Thyroid gland (tissue), 4 donors: ENCODE results near the gene SH3RF3. TPM values are rescaled to one million over a fixed set of nuclear protein-coding genes. Genes with fewer than 3 reads are reported as not detected.
A peak's percentile ranks its signal among the peaks of the same experiment; 100 is the strongest.

Experiments used
- DNase-seq, 2 donors: peaks; one replicate each; pipeline ENCODE4 v3.0.0-alpha.2; 2019
- H3K27ac ChIP-seq, 3 donors: fragments of 200-600 bp; sonication (generic); 1 replicate in 2 of 3; 2 replicates in 1 of 3; pipeline ENCODE4 v1.5.1; 2016 to 2019; ENCODE audit warnings: mild to moderate bottlenecking in 1 of 3, moderate library complexity in 1 of 3
- H3K27me3 ChIP-seq: fragments of 200-600 bp; sonication (generic); one replicate; pipeline ENCODE4 v1.5.1; 2019
- H3K36me3 ChIP-seq, 2 donors: fragments of 200-600 bp; sonication (generic); one replicate each; pipeline ENCODE4 v1.5.1; 2016 to 2019
- H3K4me1 ChIP-seq, 2 donors: fragments of 200-600 bp; sonication (generic); one replicate each; pipeline ENCODE4 v1.5.1; 2017 to 2019
- H3K4me3 ChIP-seq, 3 donors: fragments of 200-600 bp; sonication (generic); replicated peaks in 1 of 3; 1 replicate in 2 of 3; 2 replicates in 1 of 3; pipeline ENCODE4 v1.5.1; 2016; ENCODE audit warnings: mild to moderate bottlenecking in 1 of 3
- H3K9me3 ChIP-seq: fragments of 200-600 bp; sonication (generic); one replicate; pipeline ENCODE4 v1.5.1; 2017
- POLR2A ChIP-seq, 2 donors: fragments of 450-650 bp; IDR thresholded peaks; one replicate each; pipeline ENCODE4 v1.6.1; 2017; ENCODE audit warnings: antibody characterized with exemption in 2 of 2, mild to moderate bottlenecking in 2 of 2, moderate library complexity in 1 of 2
- WGBS, 2 donors: methylation state at CpG; one replicate each; pipeline ENCODE4 v1.1.5; 2017; 5-methylcytosine and 5-hydroxymethylcytosine counted together
- intact Hi-C: fragments of 100-400 bp; cut with DNase I; formaldehyde crosslinking; loops from one replicate; pipeline ENCODE4 v1.15.1; 2023
- total RNA-seq, 4 donors: library from RNA; depleted of rRNA; stranded (reverse); fragments of >200 nt; gene quantifications; one replicate each; pipeline ENCODE4 v1.2.3, GENCODE V29; 2016
- TF ChIP-seq, protein P1 (sequence below), 6 experiments: fragments of 200-600 bp in 3 of 6; fragments of 450-650 bp in 3 of 6; sonication (generic) in 3 of 6; IDR thresholded peaks; one replicate each; pipeline ENCODE4 v1.5.1; 2016 to 2019; ENCODE audit warnings: antibody characterized with exemption in 6 of 6, mild to moderate bottlenecking in 2 of 6, inconsistent platforms in 1 of 6, moderate library complexity in 1 of 6

Gene SH3RF3
- total RNA-seq, 4 donors from 2014 or later, result 2.1 to 7.4 (median 2.8) TPM

DNA sequence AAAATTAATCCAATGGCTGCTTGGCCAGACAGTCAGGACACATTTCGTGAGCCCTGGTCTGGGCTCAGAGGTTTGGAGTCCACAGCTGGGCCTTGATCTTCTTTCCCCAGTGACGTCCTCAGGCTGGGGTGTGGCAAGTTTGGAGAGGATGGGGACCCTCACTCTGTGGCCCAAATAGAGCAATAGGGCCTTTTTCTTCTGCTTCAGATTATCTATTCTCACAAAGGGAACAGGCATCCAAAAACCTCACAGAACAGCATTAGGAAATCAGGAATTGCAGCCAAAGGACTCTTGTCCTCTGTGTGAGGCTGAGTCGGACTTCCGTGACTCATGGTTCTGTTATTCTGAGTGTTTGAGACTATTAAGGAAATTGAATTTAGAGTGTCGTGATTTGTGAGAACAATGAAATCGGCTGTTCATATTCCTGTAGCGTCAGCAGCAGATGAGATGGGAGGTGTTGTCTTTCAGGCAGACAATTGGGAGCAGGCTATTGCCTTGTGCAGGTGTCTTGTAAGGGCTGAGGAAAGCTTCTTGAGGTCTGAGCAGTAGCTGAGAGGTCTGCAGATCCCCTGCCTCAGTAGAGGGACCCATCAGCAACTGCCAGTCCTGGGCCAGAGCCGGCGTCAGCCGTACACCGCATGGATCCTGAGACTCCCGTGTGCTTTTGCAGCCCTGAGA is 113.8 kb downstream of the SH3RF3 start:
- Histone ChIP-seq H3K4me1 (peaks cover 12 to 67% of the 10 kb centered on the region in 2 donors), H3K27me3 (no peaks in the 10 kb centered on the region), H3K9me3 (no peaks in the 10 kb centered on the region), H3K4me3 (no peak overlapping the region), H3K27ac (peak overlapping the region; percentile 54 to 68 (median 60)), H3K36me3 (no peaks in the 10 kb centered on the region)
- no peak for TF ChIP-seq POLR2A (IDR thresholded peaks at IDR 0.05)
- intact Hi-C loops, result no loop called here
- 62 to 70% methylated on average over 12 of the region's 12 CpGs for WGBS, 2 donors
- DNase-seq, result no peak

DNA sequence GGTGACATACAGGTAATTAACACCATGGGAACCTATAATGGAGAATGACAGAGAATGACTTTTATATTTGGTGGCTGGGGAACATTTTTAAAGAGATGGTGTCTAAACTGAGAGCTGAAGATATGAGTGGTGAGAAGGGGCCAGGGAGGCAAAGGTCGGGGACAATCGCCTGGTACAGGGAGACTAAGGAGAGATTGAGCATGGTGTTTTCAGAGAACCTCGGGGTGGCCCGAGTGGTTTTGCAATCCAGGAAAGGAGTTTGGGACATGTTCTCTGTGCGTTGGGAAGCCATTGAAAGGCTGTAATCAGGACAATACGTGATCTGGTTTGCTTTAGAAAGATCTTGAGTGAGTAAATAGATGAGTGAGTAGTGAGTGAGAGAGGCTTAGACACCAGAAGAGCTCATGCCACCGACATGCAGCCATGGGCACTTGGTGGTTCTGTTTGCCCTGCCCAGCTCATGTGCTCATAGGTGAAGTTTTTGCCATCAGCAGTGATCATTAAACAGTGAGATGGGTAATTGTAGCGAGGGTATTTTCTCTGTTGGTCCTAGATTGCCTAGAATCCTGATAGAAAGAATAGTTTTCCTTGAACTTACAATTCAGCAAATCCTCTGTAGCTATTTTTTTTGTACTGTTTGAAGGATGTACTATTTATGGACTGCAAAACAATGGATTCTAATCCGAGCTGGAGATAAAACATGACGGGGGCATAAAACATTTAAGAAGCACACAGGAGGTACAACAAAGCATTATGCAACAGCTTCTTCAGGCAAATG is 114.7 kb downstream of the SH3RF3 start:
- no peak for TF ChIP-seq POLR2A (IDR thresholded peaks at IDR 0.05)
- TF ChIP-seq, protein P1, sequence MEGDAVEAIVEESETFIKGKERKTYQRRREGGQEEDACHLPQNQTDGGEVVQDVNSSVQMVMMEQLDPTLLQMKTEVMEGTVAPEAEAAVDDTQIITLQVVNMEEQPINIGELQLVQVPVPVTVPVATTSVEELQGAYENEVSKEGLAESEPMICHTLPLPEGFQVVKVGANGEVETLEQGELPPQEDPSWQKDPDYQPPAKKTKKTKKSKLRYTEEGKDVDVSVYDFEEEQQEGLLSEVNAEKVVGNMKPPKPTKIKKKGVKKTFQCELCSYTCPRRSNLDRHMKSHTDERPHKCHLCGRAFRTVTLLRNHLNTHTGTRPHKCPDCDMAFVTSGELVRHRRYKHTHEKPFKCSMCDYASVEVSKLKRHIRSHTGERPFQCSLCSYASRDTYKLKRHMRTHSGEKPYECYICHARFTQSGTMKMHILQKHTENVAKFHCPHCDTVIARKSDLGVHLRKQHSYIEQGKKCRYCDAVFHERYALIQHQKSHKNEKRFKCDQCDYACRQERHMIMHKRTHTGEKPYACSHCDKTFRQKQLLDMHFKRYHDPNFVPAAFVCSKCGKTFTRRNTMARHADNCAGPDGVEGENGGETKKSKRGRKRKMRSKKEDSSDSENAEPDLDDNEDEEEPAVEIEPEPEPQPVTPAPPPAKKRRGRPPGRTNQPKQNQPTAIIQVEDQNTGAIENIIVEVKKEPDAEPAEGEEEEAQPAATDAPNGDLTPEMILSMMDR (IDR thresholded peaks at IDR 0.05), result no peak
- no peaks in the 10 kb centered on the region for H3K9me3 ChIP-seq
- no peaks in the 10 kb centered on the region for H3K27me3 ChIP-seq
- H3K27ac ChIP-seq, result peak overlapping the region in 2 of 3 donors; percentile 53 to 56
- peaks cover 19 to 59% of the 10 kb centered on the region in 2 donors for H3K4me1 ChIP-seq
- intact Hi-C loops, result no loop called here
- no peak for DNase-seq
- 80 to 83% methylated on average over 10 of the region's 10 CpGs for WGBS, 2 donors
- no peaks in the 10 kb centered on the region for H3K36me3 ChIP-seq
- H3K4me3 ChIP-seq, result no peak overlapping the region

DNA sequence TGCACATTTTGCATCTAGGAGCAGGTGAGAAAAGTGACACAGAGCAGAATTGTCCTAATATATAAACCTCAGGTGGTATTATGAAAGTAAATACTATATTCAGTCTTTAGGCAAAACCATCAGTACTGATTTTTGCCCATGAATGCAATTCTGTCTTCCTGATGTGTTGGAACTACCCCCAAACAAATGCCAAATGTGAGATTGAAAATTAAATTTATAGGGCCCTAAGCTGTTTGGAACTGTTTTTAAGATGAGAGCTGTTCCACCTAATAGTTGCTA is 115.2 kb downstream of the SH3RF3 start:
- no peaks in the 10 kb centered on the region for H3K27me3 ChIP-seq
- intact Hi-C loops, result no loop called here
- peaks cover 19 to 54% of the 10 kb centered on the region in 2 donors for H3K4me1 ChIP-seq
- no peak overlapping the region for H3K27ac ChIP-seq
- no peaks in the 10 kb centered on the region for H3K9me3 ChIP-seq
- H3K36me3 ChIP-seq, result no peaks in the 10 kb centered on the region
- H3K4me3 ChIP-seq, result no peak overlapping the region
- TF ChIP-seq, protein P1 (IDR thresholded peaks at IDR 0.05), result no peak
- TF ChIP-seq POLR2A (IDR thresholded peaks at IDR 0.05), result no peak
- DNase-seq, result no peak

DNA sequence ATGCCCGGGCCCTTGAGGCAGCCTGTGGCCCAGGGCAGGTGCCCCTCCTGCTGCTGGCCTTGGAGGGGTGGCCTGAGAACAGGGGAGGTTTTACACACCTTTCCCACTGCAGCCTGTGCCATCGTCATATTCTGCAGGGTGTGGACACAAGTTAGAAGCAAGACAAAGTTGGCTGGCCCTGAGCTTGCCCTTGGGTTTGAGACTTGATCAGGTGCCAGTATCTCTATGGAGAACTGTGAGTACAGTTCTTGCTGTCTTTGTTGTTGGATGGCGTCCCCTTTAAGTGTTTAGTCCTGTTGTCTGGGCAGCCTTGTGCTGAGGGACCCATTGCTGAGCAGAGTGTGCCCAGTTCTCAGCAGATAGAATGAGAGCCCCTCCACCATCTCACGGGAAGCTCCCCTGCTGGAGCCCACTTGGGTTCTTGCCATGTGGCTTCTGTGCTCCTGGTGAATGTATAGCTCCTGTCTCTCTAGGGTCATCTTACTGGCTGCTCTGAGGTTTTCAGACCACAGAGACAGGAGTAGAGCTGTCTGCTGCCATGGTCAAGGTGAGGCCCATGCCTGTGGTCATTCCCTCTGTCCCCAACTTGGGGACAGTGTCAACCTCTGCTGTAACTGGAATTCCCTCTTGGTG is 115.9 kb downstream of the SH3RF3 start:
- DNase-seq, result no peak
- Histone ChIP-seq H3K27ac (no peak overlapping the region), H3K36me3 (no peaks in the 10 kb centered on the region), H3K4me1 (peaks cover 19 to 48% of the 10 kb centered on the region in 2 donors), H3K27me3 (no peaks in the 10 kb centered on the region), H3K4me3 (no peak overlapping the region), H3K9me3 (no peaks in the 10 kb centered on the region)
- intact Hi-C loops, result no loop called here
- WGBS, 2 donors, result 52 to 76% methylated on average over 3 to 4 of the region's 4 CpGs
- TF ChIP-seq, protein P1 (IDR thresholded peaks at IDR 0.05), result no peak
- TF ChIP-seq POLR2A (IDR thresholded peaks at IDR 0.05), result no peak

DNA sequence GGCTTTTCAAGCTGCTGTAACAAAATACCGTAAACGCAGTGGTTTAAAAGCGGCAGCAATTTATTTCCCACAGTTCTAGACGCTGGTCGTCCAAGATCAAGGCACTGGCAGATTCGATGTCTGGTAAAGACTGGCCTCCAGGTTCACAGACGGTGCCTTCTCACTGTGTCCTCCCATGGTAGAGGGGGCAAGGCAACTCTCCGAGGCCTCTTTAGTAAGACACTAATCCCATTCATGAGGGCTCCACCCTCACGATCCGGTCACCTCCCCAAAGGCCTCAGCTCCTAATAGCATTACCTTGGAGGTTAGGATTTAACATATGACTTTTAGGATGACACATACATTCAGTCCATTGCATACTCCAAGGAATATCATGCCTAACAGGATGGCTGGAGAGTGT is 117.2 kb downstream of the SH3RF3 start:
- no peak for DNase-seq
- Histone ChIP-seq H3K9me3 (no peaks in the 10 kb centered on the region), H3K4me3 (no peak overlapping the region), H3K27me3 (no peaks in the 10 kb centered on the region), H3K36me3 (no peaks in the 10 kb centered on the region), H3K27ac (no peak overlapping the region), H3K4me1 (peaks cover 19 to 46% of the 10 kb centered on the region in 2 donors)
- 88 to 93% methylated on average over 10 of the region's 10 CpGs for WGBS, 2 donors
- intact Hi-C loops, result no loop called here
- TF ChIP-seq POLR2A (IDR thresholded peaks at IDR 0.05), result no peak

DNA sequence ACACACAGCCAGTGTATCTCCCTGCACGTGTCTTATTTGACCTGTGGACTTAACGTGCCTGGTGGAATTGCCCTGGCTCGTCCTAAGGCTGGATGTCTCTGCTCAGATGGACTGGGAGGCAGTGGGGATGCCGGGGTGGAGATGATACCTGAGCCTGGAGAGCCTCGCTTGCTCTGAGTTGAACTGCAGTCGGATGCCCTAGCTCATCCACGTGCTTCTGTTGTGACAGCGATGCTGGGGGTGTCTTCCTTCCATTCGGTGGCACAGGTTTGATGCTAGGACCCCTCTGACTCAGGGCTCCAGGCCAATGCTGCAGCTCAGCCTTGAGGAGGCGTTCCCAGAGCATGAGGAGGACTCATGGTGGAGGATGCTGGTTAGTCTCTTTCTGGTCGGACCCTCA is 117.6 kb downstream of the SH3RF3 start:
- DNase-seq, result no peak
- Histone ChIP-seq H3K4me1 (peaks cover 19 to 46% of the 10 kb centered on the region in 2 donors), H3K27me3 (no peaks in the 10 kb centered on the region), H3K4me3 (no peak overlapping the region), H3K27ac (no peak overlapping the region), H3K9me3 (no peaks in the 10 kb centered on the region), H3K36me3 (no peaks in the 10 kb centered on the region)
- WGBS, 2 donors, result 95 to 98% methylated on average over 6 to 11 of the region's 11 CpGs
- no peak for TF ChIP-seq POLR2A (IDR thresholded peaks at IDR 0.05)
- TF ChIP-seq, protein P1 (IDR thresholded peaks at IDR 0.05), result no peak
- intact Hi-C loops, result no loop called here
